MM.1S (cell line): ENCODE results near the gene TTLL5.

Experiments used
- EZH2 ChIP-seq: fragments of 300-600 bp; sonication (generic); optimal IDR thresholded peaks from 2 replicates; pipeline ENCODE3; 2017; ENCODE audit warnings: low read depth, mild to moderate bottlenecking, antibody characterized with exemption, low read length, mixed read lengths
- EZH2phosphoT487 ChIP-seq: fragments of 300-600 bp; sonication (generic); IDR thresholded peaks from 2 replicates; pipeline ENCODE4 v1.6.1; 2018; ENCODE audit warnings: antibody characterized with exemption, low read length
- TF ChIP-seq, protein P1 (sequence below): fragments of 300-600 bp; sonication (generic); IDR thresholded peaks from 2 replicates; pipeline ENCODE4 v1.5.1; 2016; ENCODE audit warnings: antibody characterized with exemption, low read length, mixed read lengths

DNA sequence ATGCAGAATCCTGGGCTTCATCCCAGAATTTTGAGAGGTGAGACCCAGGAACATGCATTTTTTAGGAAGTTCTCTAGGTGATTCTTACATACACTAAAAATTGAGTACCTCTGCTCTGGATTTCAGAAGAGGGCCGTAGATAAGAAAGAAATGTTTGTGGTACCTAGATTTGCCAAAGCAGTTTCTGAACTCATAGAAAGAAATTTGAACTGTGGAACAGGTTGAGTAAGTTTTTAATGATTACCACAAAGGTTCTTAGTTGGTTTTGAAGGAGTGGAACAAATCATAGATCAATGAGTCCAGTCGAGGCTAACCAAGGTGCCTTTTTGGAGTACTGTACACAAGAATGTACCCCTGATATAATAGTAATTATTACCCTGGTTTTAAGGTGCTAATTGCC lies 24.9 kb downstream of the TTLL5 start:
- TF ChIP-seq, protein P1, sequence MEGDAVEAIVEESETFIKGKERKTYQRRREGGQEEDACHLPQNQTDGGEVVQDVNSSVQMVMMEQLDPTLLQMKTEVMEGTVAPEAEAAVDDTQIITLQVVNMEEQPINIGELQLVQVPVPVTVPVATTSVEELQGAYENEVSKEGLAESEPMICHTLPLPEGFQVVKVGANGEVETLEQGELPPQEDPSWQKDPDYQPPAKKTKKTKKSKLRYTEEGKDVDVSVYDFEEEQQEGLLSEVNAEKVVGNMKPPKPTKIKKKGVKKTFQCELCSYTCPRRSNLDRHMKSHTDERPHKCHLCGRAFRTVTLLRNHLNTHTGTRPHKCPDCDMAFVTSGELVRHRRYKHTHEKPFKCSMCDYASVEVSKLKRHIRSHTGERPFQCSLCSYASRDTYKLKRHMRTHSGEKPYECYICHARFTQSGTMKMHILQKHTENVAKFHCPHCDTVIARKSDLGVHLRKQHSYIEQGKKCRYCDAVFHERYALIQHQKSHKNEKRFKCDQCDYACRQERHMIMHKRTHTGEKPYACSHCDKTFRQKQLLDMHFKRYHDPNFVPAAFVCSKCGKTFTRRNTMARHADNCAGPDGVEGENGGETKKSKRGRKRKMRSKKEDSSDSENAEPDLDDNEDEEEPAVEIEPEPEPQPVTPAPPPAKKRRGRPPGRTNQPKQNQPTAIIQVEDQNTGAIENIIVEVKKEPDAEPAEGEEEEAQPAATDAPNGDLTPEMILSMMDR = no peak
- TF ChIP-seq EZH2 (no peak), EZH2phosphoT487 (no peak)
